HG02798 (cell line): Measurements from ENCODE around the gene SLC16A3.

Experiments
- ATAC-seq: cut with Tn5 transposase; IDR thresholded peaks from one replicate; pipeline ENCODE4 v1.9.1; 2021; ENCODE audit warnings: mild to moderate bottlenecking; ENCODE audit not compliant: unreplicated experiment, poor library complexity

Gene SLC16A3

GRCh38 chr17:82280537-82280936 is 51.7 kb downstream of the SLC16A3 start:
- ATAC-seq: no peak

GRCh38 chr17:82281076-82281475 is 52.2 kb downstream of the SLC16A3 start:
- no peak for ATAC-seq

GRCh38 chr17:82281502-82282238 is 52.8 kb downstream of the SLC16A3 start:
- ATAC-seq: no peak

GRCh38 chr17:82282239-82283207 is 53.7 kb downstream of the SLC16A3 start:
- no peak for ATAC-seq

GRCh38 chr17:82283208-82283749 is 54.4 kb downstream of the SLC16A3 start:
- no peak for ATAC-seq

GRCh38 chr17:82285141-82285540 is 56.3 kb downstream of the SLC16A3 start:
- ATAC-seq: no peak

GRCh38 chr17:82287013-82287867 is 58.4 kb downstream of the SLC16A3 start:
- ATAC-seq: no peak

- ATAC-seq: no peak
Measured at GRCh38 chr17:82287868-82288801, 59.3 kb downstream of the SLC16A3 start.
